ENCODE measurements around the gene NBAS. TPM values are rescaled to one million over a fixed set of nuclear protein-coding genes. Genes with fewer than 3 reads are reported as not detected.
"Not testable (repeated sequence)": the region's sequence is repeated elsewhere in the genome, so short reads cannot be mapped to it uniquely, and the experiment has no call there.

NBAS gene
- total and polyA plus RNA-seq, 8 donors = 26.6 to 36.7 (median 31.1) TPM

GRCh38 chr2:15510131-15510530, 51.0 kb downstream of the NBAS start:
- Histone ChIP-seq H3K36me3 (peaks cover 0 to 19% (median 2%) of the 10 kb centered on the region in 3 donors), H3K27ac (no peak overlapping the region), H3K4me1 (no peaks in the 10 kb centered on the region), H3K27me3 (no peaks in the 10 kb centered on the region), H3K9me3 (no peaks in the 10 kb centered on the region), H3K4me3 (no peak overlapping the region)
- DNase-seq (no peak), FAIRE-seq (no peak), ATAC-seq (no peak)
- intact Hi-C loops (cut with DNase I) = no loop called here
- no peak for TF ChIP-seq CTCF (IDR thresholded peaks at IDR 0.05)
- 96% methylated on average over 3 of the region's 3 CpGs for WGBS, 2 donors

GRCh38 chr2:15507697-15508096, 53.4 kb downstream of the NBAS start:
- Histone ChIP-seq H3K4me3 (no peak overlapping the region), H3K4me1 (no peaks in the 10 kb centered on the region), H3K27me3 (no peaks in the 10 kb centered on the region), H3K9me3 (no peaks in the 10 kb centered on the region), H3K36me3 (peaks cover 0 to 19% (median 2%) of the 10 kb centered on the region in 3 donors), H3K27ac (no peak overlapping the region)
- no peak for ATAC-seq
- no peak for FAIRE-seq
- intact Hi-C loops (cut with DNase I) = no loop called here
- no peak for DNase-seq
- WGBS, 2 donors = 72 to 75% methylated on average over 3 of the region's 3 CpGs
- TF ChIP-seq CTCF (IDR thresholded peaks at IDR 0.05) = no peak

GRCh38 chr2:15507061-15507460, 54.1 kb downstream of the NBAS start:
- ATAC-seq = no peak
- WGBS, 2 donors = 82 to 91% methylated on average over 1 of the region's 1 CpG
- peaks cover 0 to 16% (median under 1%) of the 10 kb centered on the region in 3 donors for H3K36me3 ChIP-seq
- no peak overlapping the region for H3K4me3 ChIP-seq
- H3K4me1 ChIP-seq = no peaks in the 10 kb centered on the region
- no peaks in the 10 kb centered on the region for H3K9me3 ChIP-seq
- intact Hi-C loops (cut with DNase I) = no loop called here
- DNase-seq = no peak
- TF ChIP-seq CTCF (IDR thresholded peaks at IDR 0.05) = no peak
- H3K27ac ChIP-seq = no peak overlapping the region
- FAIRE-seq = no peak
- no peaks in the 10 kb centered on the region for H3K27me3 ChIP-seq

GRCh38 chr2:15506229-15506819, 54.8 kb downstream of the NBAS start:
- H3K36me3 ChIP-seq = peaks cover 0 to 14% (median 0%) of the 10 kb centered on the region in 3 donors
- no peaks in the 10 kb centered on the region for H3K4me1 ChIP-seq
- intact Hi-C loops (cut with DNase I) = no loop called here
- DNase-seq = no peak
- 83 to 91% methylated on average over 2 of the region's 2 CpGs for WGBS, 2 donors
- no peak overlapping the region for H3K27ac ChIP-seq
- ATAC-seq = no peak
- no peak overlapping the region for H3K4me3 ChIP-seq
- no peaks in the 10 kb centered on the region for H3K27me3 ChIP-seq
- H3K9me3 ChIP-seq = no peaks in the 10 kb centered on the region
- FAIRE-seq = no peak
- TF ChIP-seq CTCF (IDR thresholded peaks at IDR 0.05) = no peak

GRCh38 chr2:15504882-15505663, 56.1 kb downstream of the NBAS start:
- no peak for ATAC-seq
- Histone ChIP-seq H3K9me3 (no peaks in the 10 kb centered on the region), H3K4me1 (no peaks in the 10 kb centered on the region), H3K36me3 (peaks cover 0 to 6% (median 0%) of the 10 kb centered on the region in 3 donors), H3K27ac (no peak overlapping the region), H3K4me3 (no peak overlapping the region), H3K27me3 (no peaks in the 10 kb centered on the region)
- no peak for DNase-seq
- WGBS, 2 donors = 91 to 96% methylated on average over 3 of the region's 3 CpGs
- no peak for FAIRE-seq
- no peak for TF ChIP-seq CTCF (IDR thresholded peaks at IDR 0.05)
- intact Hi-C loops (cut with DNase I) = no loop called here

- DNase-seq; intact Hi-C loops (cut with DNase I); H3K4me1 ChIP-seq; H3K27me3 ChIP-seq; H3K9me3 ChIP-seq; H3K36me3 ChIP-seq; H3K27ac ChIP-seq; H3K4me3 ChIP-seq; FAIRE-seq; ATAC-seq: not testable (repeated sequence)
- 93 to 98% methylated on average over 1 of the region's 1 CpG for WGBS, 2 donors
Observed at GRCh38 chr2:15499251-15499650, 61.9 kb downstream of the NBAS start.
